ENCODE results near the gene MRPS23. TPM values are rescaled to one million over a fixed set of nuclear protein-coding genes. Genes with fewer than 3 reads are reported as not detected.

Gene MRPS23
- total and polyA plus RNA-seq, 2 of the 13 experiments (the other 11 are each of a cell fraction or from before 2014, with no cell fraction given), result 63.2 to 181 TPM

DNA sequence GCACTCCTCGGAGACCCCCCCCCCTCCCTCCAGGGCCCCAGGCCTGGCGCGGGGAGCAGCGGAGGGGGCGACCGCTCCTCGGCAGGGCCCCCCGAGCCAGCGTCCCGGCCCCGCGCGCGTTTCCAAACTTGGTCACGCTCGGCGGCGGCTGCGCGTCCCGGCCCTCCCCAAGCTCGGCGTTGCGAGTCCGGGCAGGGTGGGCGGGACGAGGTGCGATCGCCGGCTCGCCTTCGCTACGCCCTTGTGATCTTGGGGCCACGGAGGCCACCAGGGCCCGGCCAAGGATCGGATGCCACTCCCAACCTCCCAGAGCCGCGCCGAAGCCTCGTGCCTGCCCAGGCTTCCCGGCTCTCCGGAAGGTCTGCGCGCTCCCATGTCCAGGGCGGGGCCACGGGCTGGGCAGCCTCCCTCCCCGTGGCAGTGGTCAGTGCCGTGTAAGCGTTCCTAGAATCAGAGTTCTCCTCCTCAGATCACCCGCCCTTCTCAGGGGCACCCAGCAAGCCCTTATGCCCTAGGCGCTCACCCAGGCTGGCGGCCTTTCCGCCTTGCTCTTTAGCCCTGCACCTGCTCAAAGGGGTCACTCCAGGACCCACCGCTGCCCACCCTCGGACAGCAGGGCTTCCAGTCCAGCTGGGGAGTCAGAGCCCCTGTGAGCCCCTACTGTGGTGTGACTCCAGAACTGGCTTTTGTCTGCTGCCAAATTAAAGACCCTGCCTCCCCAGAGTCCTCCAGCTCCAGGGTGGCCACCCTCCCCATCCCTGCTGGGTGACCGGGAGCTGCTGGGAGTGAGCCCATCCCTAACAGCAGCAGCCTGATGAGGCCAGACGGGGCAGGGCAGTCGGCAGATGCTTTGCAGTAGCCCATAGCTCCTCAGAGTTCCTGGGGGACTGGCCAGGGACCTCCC lies 12.2 kb upstream of the MRPS23 start (continued):
- no peak for TF ChIP-seq ZNF280D (CRISPR knock-in tag; IDR thresholded peaks at IDR 0.05)
- no peak; the same call in 1 of the 2 replicates for TF ChIP-seq KLF15 (CRISPR knock-in tag; IDR thresholded peaks at IDR 0.05; ENCODE audit: borderline replicate concordance)
- TF ChIP-seq ZBTB49 (CRISPR knock-in tag; IDR thresholded peaks at IDR 0.05; ENCODE audit: borderline replicate concordance), result peak; percentile 56; the same call in 1 of the 2 replicates
- 0 out of 2 replicates have a peak, but pooled peaks have one; percentile 20 for TF ChIP-seq ZBTB21 (CRISPR knock-in tag; IDR thresholded peaks at IDR 0.05)
- TF ChIP-seq ERF (CRISPR knock-in tag; IDR thresholded peaks at IDR 0.05), result peak; percentile 78; the same call in 1 of the 2 replicates
- TF ChIP-seq MXI1 (IDR thresholded peaks at IDR 0.05; ENCODE audit: borderline replicate concordance, low read depth, low read length), result peak; percentile 45; the same call in 1 of the 3 replicates
- TF ChIP-seq ZNF766 (CRISPR knock-in tag; IDR thresholded peaks at IDR 0.05; ENCODE audit: borderline replicate concordance), result peak; percentile 99
- no peak for TF ChIP-seq MAFF (IDR thresholded peaks at IDR 0.05; ENCODE audit: low read depth, low read length)
- peak; percentile 98 for TF ChIP-seq ZNF468 (CRISPR knock-in tag; IDR thresholded peaks at IDR 0.05)
- 0 out of 2 replicates have a peak, but pooled peaks have one; percentile 56 for TF ChIP-seq ZFP41 (CRISPR knock-in tag; IDR thresholded peaks at IDR 0.05; ENCODE audit: borderline replicate concordance)
- no peak for TF ChIP-seq SMARCC2 (IDR thresholded peaks at IDR 0.05)
- peak; percentile 82; the same call in 1 of the 2 replicates for TF ChIP-seq ZNF724P (CRISPR knock-in tag; IDR thresholded peaks at IDR 0.05; ENCODE audit: borderline replicate concordance)
- TF ChIP-seq, protein P1, sequence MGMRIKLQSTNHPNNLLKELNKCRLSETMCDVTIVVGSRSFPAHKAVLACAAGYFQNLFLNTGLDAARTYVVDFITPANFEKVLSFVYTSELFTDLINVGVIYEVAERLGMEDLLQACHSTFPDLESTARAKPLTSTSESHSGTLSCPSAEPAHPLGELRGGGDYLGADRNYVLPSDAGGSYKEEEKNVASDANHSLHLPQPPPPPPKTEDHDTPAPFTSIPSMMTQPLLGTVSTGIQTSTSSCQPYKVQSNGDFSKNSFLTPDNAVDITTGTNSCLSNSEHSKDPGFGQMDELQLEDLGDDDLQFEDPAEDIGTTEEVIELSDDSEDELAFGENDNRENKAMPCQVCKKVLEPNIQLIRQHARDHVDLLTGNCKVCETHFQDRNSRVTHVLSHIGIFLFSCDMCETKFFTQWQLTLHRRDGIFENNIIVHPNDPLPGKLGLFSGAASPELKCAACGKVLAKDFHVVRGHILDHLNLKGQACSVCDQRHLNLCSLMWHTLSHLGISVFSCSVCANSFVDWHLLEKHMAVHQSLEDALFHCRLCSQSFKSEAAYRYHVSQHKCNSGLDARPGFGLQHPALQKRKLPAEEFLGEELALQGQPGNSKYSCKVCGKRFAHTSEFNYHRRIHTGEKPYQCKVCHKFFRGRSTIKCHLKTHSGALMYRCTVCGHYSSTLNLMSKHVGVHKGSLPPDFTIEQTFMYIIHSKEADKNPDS (CRISPR knock-in tag; IDR thresholded peaks at IDR 0.05), result no peak
- TF ChIP-seq SNAPC2 (CRISPR knock-in tag; IDR thresholded peaks at IDR 0.05), result no peak
- TF ChIP-seq REL (CRISPR knock-in tag; conservative IDR thresholded peaks at IDR 0.05), result peak; percentile 22

All from HepG2 (cell line).